ENCODE data around the gene RNASE12.

GRCh38 chr14:20613094-20614037 is 22.2 kb upstream of the RNASE12 start:
- TF ChIP-seq, protein P1, sequence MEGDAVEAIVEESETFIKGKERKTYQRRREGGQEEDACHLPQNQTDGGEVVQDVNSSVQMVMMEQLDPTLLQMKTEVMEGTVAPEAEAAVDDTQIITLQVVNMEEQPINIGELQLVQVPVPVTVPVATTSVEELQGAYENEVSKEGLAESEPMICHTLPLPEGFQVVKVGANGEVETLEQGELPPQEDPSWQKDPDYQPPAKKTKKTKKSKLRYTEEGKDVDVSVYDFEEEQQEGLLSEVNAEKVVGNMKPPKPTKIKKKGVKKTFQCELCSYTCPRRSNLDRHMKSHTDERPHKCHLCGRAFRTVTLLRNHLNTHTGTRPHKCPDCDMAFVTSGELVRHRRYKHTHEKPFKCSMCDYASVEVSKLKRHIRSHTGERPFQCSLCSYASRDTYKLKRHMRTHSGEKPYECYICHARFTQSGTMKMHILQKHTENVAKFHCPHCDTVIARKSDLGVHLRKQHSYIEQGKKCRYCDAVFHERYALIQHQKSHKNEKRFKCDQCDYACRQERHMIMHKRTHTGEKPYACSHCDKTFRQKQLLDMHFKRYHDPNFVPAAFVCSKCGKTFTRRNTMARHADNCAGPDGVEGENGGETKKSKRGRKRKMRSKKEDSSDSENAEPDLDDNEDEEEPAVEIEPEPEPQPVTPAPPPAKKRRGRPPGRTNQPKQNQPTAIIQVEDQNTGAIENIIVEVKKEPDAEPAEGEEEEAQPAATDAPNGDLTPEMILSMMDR (IDR thresholded peaks at IDR 0.05; ENCODE audit: low read depth, low read length): peak; percentile 45
- TF ChIP-seq POLR2A (IDR thresholded peaks at IDR 0.05; ENCODE audit: extremely low read depth, insufficient read length): no peak
- TF ChIP-seq, protein P2, sequence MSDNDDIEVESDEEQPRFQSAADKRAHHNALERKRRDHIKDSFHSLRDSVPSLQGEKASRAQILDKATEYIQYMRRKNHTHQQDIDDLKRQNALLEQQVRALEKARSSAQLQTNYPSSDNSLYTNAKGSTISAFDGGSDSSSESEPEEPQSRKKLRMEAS (IDR thresholded peaks at IDR 0.05; ENCODE audit: low read depth, low read length): peak; percentile 75; the same call in 1 of the 2 replicates
- no peak for TF ChIP-seq MYC (IDR thresholded peaks at IDR 0.05; ENCODE audit: low read depth, low read length)

All from NB4 (cell line).